COLO829 (cell line): ENCODE measurements around the gene PLEKHJ1.

ENCODE experiments used
- DNase-seq: peaks from one replicate; pipeline ENCODE4 v3.0.0; 2012; ENCODE audit warnings: low spot score

Gene PLEKHJ1

DNA sequence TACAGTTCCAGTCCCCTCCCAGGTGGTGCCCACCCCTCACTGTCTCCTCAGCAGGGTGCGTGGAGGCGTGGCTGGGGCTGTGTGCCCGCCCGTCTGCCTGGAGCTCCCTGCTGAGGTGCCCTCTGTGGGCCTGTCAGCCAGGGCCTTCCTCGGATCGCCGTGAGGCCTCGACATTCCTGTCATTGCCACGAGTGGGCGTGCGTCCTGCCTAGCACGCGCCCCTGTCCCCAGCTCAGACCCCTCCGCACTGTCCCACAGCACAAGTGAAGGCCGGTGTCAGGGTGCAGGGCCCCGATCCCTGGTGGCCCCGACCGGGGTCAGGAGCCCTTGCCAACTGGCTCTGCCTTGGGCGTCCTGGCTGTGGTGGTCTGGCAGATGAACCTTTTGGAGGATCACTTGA, 40.2 kb downstream of the PLEKHJ1 start:
- no peak for DNase-seq

- no peak for DNase-seq
These were observed 40.8 kb downstream of the PLEKHJ1 start for GRCh38 chr19:2195361-2195760.

GRCh38 chr19:2194513-2195078, 41.5 kb downstream of the PLEKHJ1 start:
- DNase-seq = no peak

GRCh38 chr19:2193807-2194206, 42.3 kb downstream of the PLEKHJ1 start:
- no peak for DNase-seq

- no peak for DNase-seq
These were observed 43.3 kb downstream of the PLEKHJ1 start for GRCh38 chr19:2192862-2193261.

DNA sequence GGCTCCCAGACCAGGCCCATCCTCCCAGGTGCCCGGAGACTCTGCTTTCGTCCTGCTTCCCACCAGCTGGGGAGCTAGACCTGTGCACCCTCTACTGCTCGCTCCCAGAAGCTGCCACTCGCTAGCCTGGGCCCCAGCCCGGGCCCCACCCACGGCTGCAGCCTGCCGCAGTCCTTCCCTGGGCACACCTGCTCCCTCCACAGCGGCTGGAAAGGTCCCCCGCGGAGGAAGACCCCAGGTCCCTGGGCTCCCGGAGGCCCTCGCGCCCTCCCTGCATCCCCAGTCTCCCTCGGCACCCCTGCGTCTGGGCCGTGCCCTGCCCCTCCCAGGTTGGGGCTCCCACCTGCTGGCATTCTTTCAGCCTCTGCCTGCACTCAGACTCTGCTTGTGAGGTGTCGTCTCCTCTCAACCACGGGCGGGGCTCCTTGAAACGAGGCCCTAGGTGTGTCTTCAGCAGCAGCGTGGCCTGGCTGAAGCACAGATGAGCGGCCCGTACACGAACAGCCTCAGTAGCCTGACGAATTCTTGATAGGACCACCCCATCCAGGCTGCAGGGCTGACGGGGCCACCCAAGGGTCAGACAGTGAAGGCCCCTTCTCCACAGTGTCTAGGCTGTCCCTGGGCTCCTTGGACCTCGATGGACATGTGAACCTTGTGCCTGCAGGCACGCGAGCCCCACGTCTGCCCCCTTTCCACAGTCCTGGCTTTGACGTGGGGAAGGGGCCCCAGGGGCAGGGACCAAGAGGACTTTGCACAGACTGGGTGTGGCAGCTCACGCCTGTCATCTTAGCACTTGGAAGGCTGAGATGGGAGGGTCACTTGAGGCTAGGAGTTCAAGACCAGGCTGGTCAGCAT, 44.4 kb downstream of the PLEKHJ1 start:
- DNase-seq = no peak

DNA sequence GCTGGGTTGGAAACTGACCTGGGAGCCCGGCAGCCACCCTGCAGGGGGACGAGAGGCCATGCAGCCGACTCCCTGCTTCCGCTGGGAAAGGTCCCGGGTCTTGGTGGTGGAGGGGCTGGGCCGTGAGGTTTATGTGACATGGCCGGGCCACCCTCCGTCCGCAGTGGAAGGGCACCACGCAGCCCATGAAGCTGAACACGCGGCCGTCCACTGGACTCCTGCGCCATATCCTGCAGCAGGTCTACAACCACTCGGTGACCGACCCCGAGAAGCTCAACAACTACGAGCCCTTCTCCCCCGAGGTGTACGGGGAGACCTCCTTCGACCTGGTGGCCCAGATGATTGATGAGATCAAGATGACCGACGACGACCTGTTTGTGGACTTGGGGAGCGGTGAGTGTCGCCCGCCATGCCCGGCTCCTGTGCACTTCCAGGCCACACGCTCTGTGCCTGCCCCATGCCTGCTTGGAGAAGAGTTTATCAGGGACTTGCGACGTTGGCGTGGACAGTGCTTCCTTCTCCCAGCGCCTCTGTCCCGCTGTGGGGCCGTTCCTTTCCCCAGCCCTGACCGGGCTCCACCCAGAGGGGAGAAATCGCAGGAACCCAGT, 45.2 kb downstream of the PLEKHJ1 start:
- DNase-seq = no peak

DNA sequence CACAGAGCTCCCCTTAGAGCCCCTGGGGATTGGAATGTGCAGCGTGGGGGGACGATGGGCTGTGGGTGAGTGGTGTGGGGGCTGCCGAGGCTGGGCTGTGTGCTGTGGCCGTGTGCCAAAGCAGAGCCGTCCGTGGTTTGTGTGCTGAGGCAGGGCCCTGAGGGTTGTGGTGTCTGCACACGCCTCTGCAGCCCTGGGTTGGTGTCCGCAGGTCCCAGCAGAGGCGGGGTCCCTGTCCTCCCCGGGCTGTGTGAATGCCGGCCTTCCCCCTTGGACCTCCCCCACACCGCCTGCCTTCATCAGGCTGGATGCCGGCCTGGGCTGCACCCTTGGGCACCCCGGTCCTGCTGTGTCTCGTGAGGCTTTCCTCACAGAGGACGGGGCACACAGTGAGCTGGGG, 46.2 kb downstream of the PLEKHJ1 start:
- no peak for DNase-seq

DNA sequence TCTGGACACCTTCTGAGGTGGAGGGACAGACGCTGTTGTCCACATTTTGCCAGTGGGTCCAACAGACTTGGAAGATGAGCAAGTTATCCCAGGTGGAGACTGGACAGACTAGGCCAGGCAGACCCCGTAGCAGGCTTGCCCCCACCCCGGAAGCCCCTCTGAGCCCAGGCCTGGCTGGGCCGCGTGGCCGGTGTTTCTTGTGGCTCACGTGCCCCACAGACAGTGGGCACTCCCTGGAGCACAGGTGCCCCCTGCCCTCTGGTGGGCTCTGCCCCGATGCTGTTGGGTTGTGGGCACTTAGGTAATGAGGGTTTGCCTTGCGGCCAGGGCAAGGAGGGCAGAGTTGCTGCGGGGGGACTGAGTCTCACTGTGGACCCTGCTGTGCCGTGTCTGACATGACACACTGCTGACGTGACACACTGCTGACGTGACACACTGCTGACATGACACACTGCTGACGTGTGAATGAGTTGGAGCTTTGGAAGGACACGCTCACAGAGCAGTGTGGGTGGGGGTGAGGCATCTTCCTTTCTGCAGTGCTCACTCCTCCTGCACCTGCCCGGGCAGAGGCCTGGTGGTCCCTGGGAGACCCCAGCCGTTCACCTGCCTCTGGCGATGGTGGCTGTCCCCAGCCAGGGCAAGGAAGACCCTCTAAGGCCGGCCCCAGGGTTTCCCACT, 47.3 kb downstream of the PLEKHJ1 start:
- no peak for DNase-seq

- no peak for DNase-seq
These were observed 49.0 kb downstream of the PLEKHJ1 start for GRCh38 chr19:2187159-2187558.

DNA sequence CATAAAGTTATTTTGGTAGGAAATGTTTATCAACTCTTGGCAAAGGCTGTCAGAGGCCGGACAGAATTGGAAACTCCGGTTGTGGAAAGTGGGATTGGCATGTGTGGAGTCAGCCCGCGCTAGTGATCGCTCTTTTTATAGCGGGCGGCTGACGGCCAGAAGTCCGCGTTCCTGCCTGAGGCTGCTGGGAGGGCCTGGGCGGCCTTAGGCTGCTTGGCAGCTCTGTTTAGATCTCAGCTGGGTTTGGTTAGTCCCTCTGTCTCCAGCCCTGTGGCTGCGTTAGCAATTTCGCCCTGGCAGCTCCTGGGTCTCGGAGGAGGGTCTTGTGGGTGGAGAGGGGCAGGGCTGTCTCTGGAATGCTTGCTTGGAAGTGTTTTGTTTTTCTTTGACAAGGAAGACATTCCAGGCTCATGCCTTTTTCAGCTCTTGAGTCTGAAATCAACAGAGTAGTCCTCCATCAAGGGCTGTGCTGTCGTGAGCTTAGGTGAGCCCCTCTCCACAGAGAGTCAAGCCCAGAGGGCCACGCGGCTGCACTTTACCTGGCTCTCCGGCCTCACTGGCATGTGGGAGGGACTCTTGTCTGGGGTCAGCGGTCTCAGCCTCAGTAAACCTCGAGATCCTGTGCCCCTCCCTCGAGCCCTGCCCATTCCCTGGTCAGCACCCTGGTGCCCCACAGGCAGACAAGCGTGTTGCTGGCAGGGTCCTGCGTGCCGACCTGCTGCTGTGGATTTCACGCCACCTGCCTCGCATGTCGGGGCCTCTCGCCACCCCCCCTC, 49.9 kb downstream of the PLEKHJ1 start:
- DNase-seq = no peak

DNA sequence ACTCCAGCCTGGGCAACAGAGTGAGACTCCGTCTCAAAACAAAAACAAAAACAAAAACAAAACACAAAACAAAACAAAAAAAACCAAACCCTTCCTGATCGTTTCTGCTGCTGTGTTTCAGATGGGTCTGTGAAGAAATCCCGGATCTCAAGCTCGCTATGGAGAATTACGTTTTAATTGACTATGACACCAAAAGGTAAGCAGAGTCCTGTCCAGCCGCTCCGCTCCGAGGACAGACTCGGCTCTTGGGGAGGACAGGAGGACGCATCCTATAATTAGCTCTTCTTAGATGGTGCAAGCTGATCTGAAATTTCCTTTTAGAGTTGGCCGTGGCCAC, 50.4 kb downstream of the PLEKHJ1 start:
- no peak for DNase-seq

- no peak for DNase-seq
These were observed 51.6 kb downstream of the PLEKHJ1 start for GRCh38 chr19:2184422-2184975.
